Pulmonary artery endothelial cell (primary cell): ENCODE results near the gene FCHO2. TPM values are rescaled to one million over a fixed set of nuclear protein-coding genes. Genes with fewer than 3 reads are reported as not detected.

Experiments
- DNase-seq: peaks from one replicate; pipeline ENCODE4 v3.0.0-alpha.2; 2011; ENCODE audit warnings: low read depth, low spot score
- total RNA-seq: library from RNA; depleted of rRNA; stranded (reverse); fragments of >200 nt; gene quantifications from 2 replicates; pipeline ENCODE4 v1.2.3, GENCODE V29; 2014

FCHO2 gene
- total RNA-seq, 1 donor from 2014 or later = 20.4 TPM

- DNase-seq = no peak
Observed at GRCh38 chr5:73135021-73135420, 179.2 kb downstream of the FCHO2 start.

GRCh38 chr5:73135429-73136054 lies 179.7 kb downstream of the FCHO2 start:
- no peak for DNase-seq

- DNase-seq = no peak
Observed at GRCh38 chr5:73136055-73136562, 180.3 kb downstream of the FCHO2 start.

- DNase-seq = no peak
Observed at GRCh38 chr5:73137563-73138530, 182.0 kb downstream of the FCHO2 start.

- no peak for DNase-seq
Observed at GRCh38 chr5:73139485-73139884, 183.6 kb downstream of the FCHO2 start.

Other genes with a start within 250 kb of the FCHO2 start
- gene TNPO1, start 139.4 kb upstream of the FCHO2 start, total RNA-seq = 576 and 787 TPM in 2 replicates
- gene TMEM171, start 164.5 kb downstream of the FCHO2 start, total RNA-seq = 12.0 and 15.4 TPM in 2 replicates
- 0.07 TPM in 1 of 2 replicates, not detected in the other for gene TMEM174, start 217.2 kb downstream of the FCHO2 start, total RNA-seq